EL (cell line): ENCODE results near the gene MAPK14.
A peak's percentile ranks its signal among the peaks of the same experiment; 100 is the strongest.

Source experiments
- DNase-seq: peaks from one replicate; pipeline ENCODE4 v3.0.0-alpha.2; 2016

MAPK14 gene

DNA sequence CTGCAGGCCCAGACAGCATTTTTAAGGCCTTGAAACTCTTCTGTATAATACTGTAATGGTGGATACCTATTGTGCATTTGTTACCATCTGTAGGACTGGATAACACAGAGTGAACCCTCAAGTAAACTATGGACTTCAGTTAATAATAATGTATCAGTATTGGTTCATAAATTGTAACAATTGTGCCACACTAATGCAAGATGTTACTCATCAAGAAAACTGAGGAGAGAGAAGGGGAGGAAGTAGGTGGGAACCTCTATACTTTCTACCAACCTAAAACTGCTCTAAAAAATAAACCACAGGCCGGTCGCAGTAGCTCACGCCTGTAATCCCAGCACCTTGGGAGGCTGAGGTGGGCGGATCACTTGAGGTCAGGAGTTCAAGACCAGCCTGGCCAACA lies 113.5 kb downstream of the MAPK14 start:
- no peak for DNase-seq

DNA sequence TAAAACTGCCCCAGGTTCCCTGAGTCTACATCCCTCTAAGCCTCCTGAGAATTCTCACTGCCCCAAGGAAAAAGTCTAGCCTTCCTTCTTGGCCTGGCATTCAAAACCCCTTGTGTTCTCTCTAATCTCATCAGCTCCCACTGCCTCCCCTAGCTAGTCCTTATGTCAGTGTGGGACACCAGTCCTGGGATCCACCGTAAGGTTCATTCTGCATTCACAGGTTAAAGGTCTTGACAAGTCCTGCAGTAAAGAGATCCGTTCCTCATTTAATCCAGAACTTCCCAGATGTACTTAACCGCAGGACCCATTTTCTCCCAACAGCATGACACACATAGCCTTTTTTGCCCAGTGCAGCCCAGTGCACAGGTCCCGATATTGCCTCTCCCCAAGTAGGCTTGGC lies 114.4 kb downstream of the MAPK14 start:
- DNase-seq, result no peak

DNA sequence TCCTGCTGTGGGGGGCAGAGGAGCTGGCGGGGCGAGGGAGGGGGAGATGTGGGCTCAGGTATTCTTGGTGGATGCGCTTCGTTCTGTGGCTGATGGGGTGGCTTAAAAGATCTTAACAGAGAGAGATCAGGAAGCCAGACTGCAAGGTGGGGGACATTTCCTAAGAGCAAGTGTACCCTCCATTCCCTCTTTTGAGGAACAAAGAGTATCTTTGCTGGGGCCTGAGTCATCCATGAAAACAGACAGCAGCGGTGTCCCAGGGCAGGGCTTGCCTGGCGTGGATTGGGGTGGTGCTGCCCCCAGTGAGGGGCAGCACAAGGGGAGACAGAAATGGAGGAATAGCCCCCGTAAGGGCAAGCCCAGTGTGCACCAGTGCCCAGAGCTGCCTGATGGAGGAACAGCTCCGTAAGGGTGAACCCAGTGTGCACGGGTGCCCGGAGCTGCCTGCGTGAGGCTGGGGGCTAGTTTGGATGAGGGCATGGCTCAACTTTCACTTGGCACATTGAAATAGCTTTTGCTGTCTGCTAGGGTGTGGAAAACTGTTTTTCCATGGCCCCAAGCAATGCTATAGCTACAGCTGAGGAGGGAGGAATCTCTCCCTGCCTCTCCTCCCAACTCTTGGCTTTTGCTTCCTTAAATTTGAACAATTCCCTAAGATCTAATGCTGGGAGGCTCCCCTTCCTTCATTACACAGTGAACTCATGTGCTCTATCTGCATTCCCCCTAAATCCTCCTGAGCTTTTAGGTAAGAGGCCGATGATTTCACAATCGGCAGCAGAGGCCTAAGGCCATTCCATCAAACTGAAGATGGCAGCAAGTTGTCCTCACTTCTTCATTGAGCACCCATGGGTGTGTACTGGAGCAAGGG lies 115.6 kb downstream of the MAPK14 start:
- DNase-seq, result no peak

DNA sequence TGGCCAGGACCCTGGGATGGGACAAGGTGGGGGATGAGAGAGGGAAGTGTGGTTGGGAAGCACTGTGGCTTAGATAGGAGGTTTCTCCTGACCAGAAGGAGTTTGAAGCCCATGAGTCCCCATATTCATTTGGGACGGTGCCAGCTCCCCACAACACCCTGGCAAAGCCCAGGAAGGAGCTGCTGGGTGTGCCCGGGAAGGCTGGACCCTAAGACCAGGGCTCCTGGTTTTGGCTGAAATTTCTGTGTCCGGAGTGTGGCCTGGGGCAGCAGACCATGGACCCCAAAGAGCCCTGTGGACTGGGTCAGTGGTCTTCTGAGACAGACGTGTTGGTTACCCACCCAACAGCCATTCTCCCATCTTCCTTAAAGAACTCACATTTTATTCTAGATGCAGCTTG lies 117.9 kb downstream of the MAPK14 start:
- DNase-seq, result no peak

DNA sequence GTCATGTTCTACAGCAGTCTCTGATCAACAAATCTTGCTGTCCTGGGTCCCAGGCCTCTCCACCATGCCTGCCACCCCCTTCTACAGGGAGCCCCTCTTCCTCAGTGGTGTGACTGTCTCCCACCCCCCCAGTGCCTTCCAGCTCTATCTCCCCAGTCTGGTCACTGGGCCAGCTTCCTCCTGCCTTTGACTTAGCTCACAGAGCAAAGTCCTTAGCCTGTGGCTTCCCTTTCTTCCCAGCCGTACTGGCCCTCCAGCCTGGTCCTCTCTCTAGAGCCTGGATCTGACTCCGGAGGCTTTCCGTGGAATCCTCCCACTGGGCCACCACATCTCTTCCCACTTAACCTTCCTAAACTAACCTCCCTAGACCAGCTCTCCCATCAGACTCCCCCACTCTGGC lies 119.7 kb downstream of the MAPK14 start:
- DNase-seq, result no peak

DNA sequence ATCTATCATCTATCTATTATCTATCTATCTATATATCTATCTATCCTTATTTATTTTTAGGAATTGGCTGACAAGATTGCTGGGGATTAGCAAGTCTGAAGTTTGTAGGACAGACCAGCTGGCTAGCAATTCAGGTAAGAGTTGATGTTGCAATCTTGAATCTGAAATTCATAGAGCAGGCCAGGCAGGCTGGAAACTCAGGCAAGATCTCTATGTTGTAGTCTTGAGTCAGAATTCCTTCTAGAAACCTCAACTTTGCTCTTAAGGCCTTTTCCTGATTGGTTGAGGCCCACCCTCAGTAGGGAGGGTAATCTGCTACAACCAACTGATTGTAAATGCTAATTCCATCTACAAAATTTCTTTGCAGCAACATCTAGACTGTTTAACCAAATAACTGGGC lies 121.9 kb downstream of the MAPK14 start:
- DNase-seq, result no peak

DNA sequence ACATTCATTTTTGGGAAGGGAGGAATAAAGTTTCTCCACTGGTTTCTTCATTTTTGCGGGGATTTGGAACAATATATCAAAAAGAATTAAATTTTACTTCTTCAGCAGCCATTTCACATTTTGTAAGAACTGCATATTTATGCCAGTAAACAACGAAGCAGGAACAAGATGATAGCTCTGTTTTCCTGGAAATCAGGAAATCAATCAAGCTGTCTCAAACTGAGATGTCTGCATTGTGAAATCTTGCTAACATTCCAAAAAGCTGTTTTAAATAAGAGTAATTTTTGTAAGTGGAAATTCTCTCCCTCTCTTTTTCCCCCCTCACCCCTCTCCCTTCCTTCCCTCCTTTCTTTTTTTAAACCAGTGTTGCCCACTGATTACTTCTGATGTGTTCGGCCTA lies 122.7 kb downstream of the MAPK14 start:
- DNase-seq, result no peak

DNA sequence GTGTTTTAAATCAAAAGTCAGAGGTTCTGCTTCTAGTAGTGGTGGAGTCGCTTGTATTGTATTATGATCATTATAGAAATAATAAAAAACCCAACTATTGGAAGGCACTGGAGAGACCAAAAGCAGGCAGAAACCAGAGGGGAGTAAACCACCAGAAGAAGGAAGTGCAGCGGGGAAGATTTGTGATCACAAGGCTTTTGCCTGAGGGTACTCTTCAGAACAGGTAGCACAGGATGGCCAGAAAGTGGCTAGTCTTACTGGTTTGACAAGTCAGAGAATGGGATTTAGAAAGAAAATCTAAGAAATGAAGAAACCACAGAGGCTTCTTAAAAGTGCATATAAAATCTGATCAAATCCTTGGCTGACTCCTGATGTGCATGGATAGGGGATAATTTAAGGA lies 126.7 kb downstream of the MAPK14 start:
- DNase-seq, result no peak

DNA sequence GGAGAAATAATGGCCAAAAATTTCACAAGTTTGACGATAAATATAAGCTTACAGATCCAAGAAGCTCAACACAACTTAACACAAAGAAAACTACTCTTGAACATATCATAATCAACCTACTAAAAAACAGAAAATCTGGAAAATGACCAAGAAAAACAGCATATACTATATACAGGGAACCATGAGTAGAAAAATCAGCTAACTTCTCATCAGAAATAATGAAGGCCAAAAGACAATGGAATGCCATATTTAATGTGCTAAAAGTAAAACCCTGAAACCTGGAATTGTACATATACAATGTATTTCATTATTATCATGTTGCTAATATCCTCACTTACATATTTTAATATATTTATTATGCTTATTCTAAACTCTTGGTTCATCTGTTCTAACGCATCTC lies 128.1 kb downstream of the MAPK14 start:
- no peak for DNase-seq

DNA sequence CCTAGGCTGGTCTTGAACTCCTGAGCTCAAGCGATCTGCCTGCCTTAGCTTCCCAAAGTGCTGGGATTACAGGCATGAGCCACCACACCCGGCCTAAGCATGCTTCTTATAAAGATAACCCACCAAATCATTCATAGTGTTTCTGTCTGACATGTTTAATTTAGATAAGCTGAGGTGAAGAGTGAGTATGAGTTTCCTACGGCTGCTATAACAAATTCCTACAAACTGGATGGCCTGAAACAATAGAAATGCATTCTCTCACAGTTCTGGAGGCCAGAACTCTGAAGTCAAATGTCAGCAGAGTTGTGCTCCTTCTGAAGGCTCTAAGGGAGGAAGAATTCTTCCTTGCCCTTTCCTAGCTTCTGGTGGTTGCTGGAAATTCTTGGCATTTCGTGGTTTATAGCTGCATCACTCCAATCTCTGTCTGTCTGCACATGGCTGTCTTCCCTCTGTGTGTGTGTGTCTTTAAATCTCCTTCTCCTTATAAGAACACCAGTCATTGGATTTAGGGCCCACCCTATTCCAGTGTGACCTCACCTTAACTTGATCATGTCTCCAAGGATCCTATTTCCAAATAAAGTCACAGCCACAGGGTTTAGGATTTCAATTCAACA lies 132.6 kb downstream of the MAPK14 start:
- peak; percentile 43 for DNase-seq
